ENCODE data around the gene SEMA6A.

SEMA6A gene

DNA sequence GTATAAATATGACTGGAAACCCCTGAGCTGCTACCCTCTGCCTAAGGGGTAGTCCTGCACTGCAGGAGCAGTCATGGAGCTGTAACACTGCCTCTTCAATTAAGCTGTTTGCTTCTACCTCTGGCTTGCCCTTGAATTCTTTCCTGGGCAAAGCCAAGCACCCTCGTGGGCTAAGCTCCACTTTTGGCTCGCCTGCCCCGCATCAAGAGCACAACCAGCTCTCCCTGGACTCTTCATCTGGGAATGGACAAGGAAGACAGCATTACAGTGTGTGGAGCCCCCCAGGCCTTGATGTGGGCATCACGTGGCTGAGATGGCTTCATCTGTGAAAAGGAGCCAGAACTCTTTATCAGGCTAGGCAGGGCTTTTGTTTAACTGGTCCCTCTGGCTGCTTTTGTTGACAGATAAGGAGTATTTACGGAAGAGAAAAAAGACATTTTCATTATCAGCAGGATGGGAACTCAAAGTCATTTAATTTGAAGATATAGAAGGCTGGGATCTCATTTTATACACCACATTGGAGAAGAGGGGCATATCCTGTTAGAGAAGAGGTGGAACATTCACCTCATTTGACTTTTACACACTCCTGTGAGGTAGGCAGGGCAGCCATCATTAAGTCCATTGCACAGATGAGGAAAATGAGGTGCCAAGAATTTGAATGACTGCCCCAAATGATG lies 137.8 kb downstream of the SEMA6A start:
- ATAC-seq = no peak

DNA sequence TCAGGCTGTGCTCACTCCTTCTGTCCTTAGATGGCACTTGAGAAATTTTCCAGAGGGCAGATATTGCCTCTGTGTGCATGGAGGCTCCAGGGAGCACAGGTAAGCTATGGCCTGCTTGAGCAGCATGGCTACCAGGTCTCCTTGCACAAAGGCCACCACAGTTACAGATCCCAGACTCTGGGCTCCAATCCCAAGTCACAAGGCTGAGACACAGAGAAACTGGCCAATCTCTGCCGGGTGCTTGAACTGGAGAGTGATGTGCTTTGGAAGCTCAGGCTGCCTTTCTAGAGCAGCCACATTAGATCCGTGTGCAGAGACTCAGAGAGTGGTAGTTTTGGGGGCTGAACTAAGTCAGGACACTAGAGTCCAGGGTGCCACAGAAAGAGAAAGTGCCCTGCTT lies 145.7 kb downstream of the SEMA6A start:
- ATAC-seq = no peak

DNA sequence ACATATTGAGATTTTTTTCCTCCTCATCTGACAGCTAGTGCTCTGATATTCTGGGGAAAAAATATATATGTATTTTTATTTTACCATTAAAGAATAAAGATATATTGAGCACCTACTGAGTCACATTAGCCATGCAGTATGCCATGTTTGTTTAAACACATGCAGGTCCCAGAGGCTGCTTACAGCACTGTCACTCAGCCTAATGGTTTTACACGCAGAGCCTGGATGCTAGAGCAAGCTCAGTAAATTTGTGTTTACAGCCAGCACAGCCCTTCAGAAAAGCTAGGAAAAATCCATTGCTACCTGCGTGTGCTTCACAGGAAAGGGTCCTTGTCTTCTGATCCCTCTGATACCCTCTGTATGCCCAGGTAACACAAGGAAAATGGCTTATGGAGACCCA lies 146.2 kb downstream of the SEMA6A start:
- ATAC-seq = no peak

DNA sequence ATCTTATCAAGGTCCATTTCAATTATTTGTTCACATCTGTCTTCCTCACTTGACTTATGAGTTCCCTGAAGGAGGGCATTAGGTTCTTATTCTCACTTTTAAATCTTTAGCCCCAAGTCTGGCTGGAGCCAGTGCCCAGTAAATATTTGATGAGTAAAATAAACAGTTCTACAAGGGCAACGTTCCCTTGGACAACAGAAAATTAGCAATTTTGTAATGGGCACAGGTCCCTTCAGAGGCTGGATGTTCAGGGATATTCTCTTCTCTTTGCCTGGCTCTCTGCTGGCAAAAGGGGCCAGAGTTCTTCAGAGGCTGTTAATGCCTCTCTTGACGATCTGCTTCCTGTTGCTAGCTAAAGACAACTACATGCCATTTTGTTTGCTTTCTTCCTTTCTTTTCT lies 149.7 kb downstream of the SEMA6A start:
- no peak for ATAC-seq

DNA sequence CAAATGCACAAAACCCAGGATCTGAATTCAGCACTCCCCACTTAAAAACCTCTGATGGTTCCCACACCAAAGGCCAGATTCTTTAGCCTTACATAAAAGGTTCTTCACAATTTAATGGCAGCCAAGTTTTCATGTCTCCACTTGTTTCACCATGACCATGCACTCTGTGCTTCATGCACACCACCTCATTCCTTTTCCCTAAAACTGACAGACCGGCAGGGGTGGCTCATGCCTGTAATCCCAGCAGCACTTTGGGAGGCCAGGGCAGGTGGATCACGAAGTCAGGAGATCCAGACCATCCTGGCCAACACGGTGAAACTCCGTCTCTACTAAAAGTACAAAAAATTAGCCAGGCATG lies 150.4 kb downstream of the SEMA6A start:
- ATAC-seq = no peak

DNA sequence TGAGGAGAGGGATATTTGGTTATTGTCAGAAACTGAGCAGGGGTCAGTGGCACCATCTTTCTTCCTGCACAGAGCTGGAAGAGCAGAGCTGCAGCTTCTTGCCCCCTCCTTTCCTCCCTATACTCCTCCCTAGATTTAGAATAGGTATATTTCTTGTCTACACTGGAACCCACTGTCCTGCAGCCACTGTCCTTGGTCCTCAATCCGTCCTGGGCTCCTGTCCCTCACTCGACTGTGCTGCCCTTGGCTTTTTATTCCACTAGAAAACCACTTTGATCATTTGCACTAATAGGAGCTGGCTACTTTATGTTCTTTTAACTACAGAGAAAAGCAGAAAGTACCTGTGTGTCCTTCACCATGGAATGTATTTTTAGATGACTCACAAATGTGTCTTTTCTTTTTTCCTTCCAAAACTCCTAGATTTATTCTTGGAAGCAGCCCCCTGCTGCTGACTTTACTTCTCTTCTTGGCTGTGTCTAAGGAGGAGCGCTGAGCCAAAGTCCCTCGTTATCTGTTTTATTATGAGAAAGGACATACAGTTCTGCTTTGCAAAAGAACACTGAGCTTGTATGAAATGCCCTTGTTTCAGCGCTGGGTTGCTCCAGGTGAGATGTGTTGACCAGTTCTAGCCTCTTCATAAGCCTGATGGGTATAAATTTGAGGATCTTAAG lies 150.9 kb downstream of the SEMA6A start:
- no peak for ATAC-seq

DNA sequence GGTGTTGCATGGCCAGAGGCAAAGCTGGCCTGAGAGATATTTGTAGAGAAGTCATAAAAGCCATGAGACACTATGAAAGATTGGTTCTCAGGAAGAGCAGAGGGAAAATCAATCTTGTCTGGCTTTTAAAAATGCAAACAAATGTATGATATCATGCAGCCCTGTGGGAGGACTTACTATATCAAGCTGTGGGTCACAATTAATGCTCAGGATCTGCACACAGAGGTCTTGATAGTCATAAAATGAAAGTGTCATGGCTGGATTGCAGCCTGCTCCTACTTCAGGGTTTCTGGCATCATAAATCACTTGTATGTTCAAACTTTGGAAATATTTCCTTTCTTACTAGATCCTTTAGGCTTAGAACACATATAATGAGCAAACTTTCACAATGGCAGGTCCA lies 151.5 kb downstream of the SEMA6A start:
- ATAC-seq = no peak

DNA sequence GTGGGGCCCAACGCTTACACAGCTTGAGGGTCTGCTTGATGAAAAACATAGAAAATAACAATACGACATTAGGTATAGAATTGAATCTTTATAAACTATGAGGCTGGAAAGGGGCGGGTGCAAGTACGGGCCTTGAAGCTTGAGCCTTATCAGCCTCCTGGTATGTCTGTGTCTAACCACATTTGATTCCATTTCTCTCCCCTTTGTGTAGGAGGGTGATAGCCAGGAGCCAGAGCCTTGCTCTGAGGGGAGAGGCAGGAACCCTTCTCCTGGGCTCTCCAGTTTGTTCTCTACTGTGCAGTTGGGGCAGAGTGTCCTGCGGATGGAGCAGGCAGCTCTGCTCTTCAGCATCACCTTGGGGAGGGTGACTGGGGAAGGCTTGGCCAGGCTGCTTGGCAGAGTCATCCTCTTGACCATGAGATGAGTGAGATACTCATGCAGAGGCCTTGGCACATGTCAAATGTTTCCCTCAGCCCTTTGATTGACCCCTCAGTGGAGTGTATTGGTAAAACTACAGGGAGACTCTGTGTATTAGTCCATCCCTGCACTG lies 153.5 kb downstream of the SEMA6A start:
- ATAC-seq = no peak

DNA sequence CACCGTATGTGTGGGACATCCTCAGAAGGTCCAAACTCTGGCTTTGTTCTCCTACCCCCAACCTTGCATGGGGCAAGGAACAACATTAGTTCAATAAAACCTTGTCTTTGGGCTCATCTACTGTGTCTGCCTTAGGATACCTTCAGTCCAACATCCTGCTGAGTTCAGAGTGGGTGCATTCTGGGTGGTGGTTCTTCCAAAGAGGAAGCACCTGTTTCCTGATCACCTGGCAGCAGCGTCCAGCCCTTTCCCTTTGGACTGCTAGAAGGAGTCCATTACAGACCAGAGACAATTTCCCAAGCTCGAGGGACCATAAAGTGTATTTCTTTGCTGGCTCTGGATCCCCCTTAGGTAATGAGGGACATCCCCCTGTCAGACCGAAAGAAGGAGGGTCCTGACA lies 154.1 kb downstream of the SEMA6A start:
- no peak for ATAC-seq

DNA sequence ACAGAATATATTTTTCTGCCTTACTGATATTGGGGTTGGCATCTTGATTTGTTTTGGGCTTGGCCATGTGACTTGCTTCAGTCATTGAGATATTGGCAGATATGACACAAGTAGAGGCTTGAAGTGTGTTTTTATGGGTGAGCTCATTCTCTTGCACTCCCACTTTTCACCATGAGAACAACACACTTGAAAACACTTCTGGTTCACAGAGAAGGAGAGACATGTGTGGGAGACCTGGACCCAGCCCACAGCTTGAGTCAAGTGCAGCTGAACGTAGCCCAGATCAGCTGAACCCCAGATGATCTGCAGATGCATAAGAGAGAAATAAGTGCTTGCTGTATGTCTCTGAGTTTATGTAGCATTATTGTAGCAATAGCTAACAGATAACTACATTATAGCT lies 155.4 kb downstream of the SEMA6A start:
- no peak for ATAC-seq

DNA sequence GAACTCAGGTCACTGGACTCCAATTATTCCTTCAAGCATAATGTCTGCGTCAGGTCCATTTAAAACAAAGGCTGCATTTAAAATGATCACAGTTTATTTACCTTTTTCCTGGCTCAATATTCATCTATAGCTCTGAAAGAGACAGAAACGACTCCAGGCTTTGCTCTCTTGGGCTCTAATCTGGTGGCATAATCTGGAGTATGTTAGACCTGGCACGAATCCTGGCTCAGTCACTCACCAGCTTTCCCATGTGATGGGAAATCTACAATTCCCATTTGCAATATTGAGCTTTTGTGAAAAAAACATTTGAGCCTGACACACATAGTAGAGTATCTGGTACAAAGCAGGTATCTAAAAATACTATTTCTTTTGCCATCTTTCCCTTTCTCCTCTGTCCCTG lies 155.8 kb downstream of the SEMA6A start:
- no peak for ATAC-seq

DNA sequence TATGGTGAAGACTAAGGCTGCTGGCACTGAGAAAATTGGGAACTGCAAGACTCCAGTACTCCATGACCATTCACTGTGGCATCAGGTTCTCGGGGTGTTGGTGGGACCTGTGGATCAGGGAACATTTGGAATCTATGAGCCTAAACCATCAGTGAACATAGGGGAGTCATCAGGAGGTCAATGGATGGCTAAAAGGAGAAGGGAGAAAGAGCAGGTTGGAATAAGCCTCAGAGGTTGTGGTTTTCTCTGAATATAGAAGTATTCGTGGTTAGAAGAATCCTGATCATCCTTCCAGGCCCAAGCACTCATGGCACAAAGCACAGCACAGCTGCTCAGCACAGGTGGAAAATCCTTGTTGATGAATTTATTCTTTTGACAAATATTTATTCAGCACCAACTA lies 156.6 kb downstream of the SEMA6A start:
- no peak for ATAC-seq

DNA sequence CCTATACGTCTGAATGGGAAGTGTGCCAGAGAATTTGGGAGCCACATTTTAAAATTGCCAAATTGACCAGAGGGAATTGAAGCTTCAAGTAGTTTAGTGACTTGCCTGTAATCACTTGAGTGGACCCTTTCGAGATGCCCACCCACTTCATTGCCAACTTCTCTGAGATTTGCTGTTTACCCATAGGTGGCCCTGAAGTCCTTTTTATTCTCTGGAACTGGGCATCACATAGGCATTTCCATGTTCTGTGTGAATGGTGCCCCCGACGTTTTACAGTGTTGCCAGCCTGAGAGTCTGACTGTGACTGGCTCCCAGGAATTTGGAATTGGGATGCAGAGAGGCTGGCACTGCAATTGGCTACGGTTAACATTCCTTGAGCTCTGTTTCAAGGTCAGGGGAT lies 158.6 kb downstream of the SEMA6A start:
- ATAC-seq = no peak

DNA sequence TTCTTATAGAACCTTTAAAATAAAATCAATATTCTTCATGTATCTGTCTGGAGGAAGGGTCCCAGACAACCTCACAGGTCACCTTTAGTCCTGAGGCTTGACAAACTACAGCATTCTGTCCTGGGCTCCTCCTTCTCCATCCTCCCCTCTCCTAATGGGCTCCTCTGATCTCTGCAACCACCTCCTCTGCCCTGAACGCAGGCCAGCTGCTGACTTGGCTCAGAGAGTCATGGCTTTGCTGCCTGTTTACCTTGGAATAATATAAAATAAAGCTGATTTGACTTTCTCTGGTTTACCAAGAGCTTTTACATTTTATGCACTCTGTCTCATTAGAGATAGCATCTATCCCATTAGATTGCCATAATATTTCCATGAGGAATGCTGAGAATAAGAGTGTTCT lies 159.4 kb downstream of the SEMA6A start:
- ATAC-seq = no peak

DNA sequence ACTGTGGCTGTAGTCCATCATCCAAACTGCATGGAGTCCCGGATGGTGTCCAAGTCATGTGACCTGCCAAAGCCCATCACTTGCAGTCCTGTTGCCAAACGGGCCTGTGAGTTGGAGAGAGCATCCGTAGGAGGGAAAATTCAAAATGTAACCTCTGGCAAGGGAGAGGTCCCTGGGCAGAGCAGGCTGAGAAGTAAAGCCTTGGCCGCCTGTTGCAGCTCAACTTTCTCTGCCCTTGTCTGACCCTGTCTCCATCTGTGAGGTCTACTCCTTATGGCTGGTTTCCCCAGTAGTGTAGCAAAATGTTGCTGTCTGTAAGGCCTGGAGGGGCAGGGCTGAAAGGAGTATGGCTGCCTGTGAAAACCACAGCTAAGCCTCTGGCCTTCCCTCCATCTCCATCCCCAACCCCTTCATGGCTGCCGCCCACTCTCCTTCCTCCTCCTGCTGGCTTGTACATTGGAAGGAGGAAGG lies 163.5 kb downstream of the SEMA6A start:
- ATAC-seq = no peak

DNA sequence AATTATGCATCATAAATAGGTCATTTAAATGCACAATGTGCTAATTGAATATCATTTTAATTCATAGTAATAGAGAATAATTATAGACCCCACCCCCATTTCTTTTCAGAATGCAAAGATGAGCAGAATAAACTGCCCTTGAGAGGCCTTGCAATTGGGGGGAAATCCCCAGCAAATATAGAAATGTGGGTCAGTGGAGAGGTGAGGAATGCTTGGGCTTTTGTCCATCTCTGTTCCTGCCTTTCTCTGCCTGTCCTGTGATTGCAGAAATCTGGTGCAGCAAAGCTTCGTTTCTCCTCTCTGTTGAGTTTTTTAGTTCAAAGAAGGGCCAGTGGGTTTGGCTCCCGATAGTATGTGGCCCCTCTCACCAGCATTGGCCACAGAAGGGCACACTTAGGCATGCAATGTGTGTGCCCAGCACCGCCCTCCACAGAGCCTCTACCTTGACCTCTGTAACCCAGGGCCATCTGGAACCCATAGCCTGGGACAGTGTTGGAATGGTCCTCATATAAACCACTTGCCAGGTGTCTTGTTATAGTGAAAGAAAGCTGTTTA lies 164.2 kb downstream of the SEMA6A start:
- no peak for ATAC-seq

DNA sequence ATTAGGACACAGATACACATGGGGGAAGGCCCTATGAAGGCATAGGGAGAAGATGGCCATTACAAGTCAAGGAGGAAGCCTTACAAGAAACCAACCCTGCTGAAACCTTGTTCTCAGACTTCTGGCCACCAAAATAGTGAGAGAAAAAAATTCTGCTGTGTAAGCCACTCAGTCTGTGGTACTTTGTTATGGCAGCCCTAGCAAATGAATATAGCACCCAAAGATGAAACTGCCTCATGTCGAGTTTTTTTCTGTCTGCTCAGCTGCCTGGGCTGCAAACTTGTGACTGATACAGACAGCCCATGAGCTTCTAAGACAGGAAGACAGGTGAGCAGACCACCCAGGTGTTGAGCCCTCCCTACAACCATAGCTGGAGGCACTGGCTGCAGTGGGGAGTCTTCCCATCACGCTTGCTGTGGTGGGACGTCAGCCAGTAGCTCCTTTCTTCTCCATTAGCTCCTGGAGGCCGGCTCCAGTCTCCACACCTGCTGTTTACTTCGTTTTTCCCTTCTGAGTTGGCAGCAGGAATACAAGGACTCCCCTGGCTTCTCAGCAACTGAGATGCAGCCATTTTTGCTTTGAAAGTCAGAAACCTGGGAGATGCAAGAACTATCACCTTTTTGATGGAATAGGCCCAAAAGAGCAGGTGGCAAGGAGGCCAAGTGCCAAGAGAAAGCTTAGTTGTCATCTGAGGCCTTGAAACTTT lies 164.9 kb downstream of the SEMA6A start:
- ATAC-seq = no peak

DNA sequence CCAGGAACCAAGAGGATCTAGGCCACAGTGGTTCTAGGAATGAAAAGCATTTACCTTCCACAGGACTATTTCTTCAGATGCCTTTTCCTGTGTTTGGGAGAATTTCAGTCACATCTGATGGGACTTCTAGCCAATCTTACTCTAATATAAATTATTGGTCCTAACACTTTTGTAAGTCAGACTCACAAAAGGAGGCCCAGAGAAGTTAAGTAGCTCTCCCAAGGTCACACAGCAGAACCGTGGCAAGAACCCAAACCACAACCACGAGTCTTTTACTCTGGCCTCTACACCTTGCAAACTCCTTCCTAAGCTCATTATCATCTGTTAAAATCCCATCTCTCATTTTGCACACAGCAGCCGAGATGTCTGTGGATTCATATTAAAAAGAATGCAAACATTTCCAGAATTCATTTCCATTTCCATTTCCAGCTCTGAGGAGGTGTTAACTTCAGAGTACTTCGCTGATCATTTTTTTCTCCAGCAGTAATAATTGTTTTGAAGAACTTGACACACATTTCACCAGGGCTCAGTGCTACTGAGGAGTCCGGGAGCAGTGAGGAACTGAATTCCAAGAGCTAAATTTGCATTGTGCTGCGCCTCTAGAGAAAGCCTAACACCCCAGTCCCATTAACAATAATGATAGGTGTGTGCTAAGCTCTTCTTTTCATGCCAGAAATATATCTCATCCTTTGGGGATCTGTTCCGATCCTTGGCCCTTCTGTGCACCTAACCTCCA lies 168.1 kb downstream of the SEMA6A start:
- ATAC-seq = no peak

DNA sequence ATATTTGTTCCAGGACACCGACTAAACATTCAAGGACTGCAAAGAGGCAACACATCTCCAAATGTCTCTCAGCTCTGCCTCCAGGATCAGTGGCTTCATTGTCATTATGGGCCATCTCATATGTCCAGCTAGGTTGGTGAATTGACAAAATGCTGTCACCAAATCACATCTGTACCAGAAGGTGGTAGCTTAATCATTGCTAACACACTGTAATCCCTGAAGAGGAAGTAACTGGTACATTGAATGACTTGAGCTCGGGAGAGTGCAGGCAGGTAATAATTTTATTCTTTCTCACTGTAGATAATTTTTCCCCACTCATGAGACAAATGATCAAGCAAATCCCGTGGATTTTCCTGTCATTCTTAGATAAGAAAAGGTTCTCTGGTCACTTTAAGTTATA lies 169.8 kb downstream of the SEMA6A start:
- no peak for ATAC-seq

DNA sequence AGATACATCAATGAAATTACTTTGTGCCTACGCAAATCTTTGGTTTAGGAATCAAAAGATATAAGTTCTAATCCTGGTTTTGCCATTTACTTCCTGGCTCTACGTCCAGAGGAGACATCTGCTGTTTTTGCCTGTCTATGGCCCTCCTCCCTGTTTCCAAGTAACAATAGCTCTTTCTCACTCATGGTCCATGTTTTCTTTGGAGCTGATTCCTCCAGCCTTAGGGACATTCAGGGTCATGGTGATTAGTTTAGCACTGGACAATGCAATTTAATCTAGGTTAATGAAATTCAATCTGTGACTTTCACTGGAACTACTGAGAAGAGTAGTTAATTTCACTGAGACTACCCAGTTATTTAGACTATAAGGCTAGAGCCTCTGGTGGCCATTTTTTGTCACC lies 170.6 kb downstream of the SEMA6A start:
- no peak for ATAC-seq

DNA sequence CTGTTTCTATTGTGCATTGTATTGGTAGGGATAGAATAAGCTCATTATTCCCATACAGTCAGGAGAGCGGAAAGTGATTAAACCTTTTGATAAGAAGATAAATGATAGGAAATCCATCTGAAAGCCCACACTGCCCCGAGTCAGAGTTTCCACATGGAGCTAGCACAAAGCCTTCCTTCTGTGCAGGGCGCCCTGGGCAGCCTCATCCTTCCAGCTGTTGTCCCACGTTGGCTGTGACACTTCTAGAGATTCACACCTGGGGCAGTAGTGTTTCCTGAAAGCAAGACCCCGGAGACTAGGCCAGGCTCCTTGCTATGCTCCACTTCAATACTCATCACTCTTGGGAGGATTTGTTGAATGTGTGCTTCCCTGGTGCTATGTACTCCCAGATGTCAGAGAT lies 172.4 kb downstream of the SEMA6A start:
- no peak for ATAC-seq

DNA sequence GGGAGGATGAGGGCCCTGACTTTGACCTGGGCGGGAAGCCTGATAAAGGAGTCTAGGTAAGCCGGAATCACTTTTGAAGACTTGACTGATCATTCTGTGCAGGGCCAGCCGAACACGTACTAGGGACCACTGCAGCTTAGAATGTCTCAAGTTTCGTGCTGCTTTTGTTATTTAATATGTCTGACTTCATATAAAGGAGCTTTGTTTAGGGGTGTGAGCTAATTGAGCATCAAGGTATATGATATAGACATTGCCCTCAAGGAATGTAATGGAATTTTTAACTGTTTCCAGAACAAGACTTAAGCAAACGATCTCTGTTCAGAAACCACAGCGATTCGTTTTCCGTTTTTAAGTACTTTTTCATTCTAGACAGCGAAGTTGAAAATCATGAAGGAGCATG lies 173.0 kb downstream of the SEMA6A start:
- ATAC-seq = no peak
